GM12878 (cell line): ENCODE measurements around the gene CXCL12.

Experiments used
- BHLHE40 ChIP-seq, 2 experiments: fragments of 450-650 bp in 1 of 2; IDR thresholded peaks; 2 replicates each; pipeline ENCODE4 v1.6.1; 2011 to 2017; ENCODE audit warnings: low read depth in 2 of 2, borderline replicate concordance in 1 of 2, improper control_type of control experiment in 1 of 2, low read length in 1 of 2, mild to moderate bottlenecking in 1 of 2
- E4F1 ChIP-seq: fragments of 450-650 bp; IDR thresholded peaks from 2 replicates; pipeline ENCODE4 v1.6.1; 2018; ENCODE audit warnings: borderline replicate concordance, mild to moderate bottlenecking; ENCODE audit not compliant: partially characterized antibody
- ESRRA ChIP-seq: IDR thresholded peaks from 2 replicates; pipeline ENCODE4 v1.6.1; 2012; ENCODE audit warnings: mild to moderate bottlenecking, low read length, improper control_type of control experiment
- EZH2 ChIP-seq: IDR thresholded peaks from 2 replicates; pipeline ENCODE4 v1.6.1; 2012; ENCODE audit warnings: low read depth, mild to moderate bottlenecking, control low read depth, inconsistent platforms, low read length, borderline replicate concordance; ENCODE audit not compliant: control insufficient read depth
- FOS ChIP-seq: IDR thresholded peaks from 3 replicates; pipeline ENCODE4 v1.6.1; 2011; ENCODE audit warnings: borderline replicate concordance; ENCODE audit not compliant: insufficient read length; ENCODE audit errors: extremely low read depth
- GABPA ChIP-seq: IDR thresholded peaks from 2 replicates; pipeline ENCODE4 v1.6.1; 2014; ENCODE audit warnings: antibody characterized with exemption, low read depth, mild to moderate bottlenecking, inconsistent platforms
- KDM1A ChIP-seq: fragments of 200-600 bp; sonication (generic); IDR thresholded peaks from 2 replicates; pipeline ENCODE4 v1.6.1; 2016; ENCODE audit warnings: borderline replicate concordance
- NRF1 ChIP-seq: conservative IDR thresholded peaks from 2 replicates; pipeline ENCODE4 v1.6.1; 2011; ENCODE audit warnings: mild to moderate bottlenecking, low read depth, low read length, improper control_type of control experiment
- RCOR1 ChIP-seq: conservative IDR thresholded peaks from 2 replicates; pipeline ENCODE4 v1.6.1; 2012; ENCODE audit warnings: low read depth, low read length, improper control_type of control experiment
- SRF ChIP-seq, 2 experiments: IDR thresholded peaks; 2 replicates each; pipeline ENCODE4 v1.6.1; 2011; ENCODE audit warnings: low read depth in 2 of 2, low read length in 2 of 2, mild to moderate bottlenecking in 1 of 2, moderate library complexity in 1 of 2
- TF ChIP-seq, protein P1 (sequence below), 3 experiments: IDR thresholded peaks in 2 of 3; conservative IDR thresholded peaks in 1 of 3; 2 replicates each; pipeline ENCODE4 v1.5.1; 2011; ENCODE audit warnings: low read depth in 3 of 3, low read length in 3 of 3, mild to moderate bottlenecking in 3 of 3, control low read depth in 2 of 3, moderate library complexity in 2 of 3, inconsistent platforms in 1 of 3, mixed read lengths in 1 of 3; ENCODE audit not compliant: control insufficient read depth in 2 of 3, insufficient read depth in 1 of 3; ENCODE audit errors: extremely low read depth in 1 of 3

DNA sequence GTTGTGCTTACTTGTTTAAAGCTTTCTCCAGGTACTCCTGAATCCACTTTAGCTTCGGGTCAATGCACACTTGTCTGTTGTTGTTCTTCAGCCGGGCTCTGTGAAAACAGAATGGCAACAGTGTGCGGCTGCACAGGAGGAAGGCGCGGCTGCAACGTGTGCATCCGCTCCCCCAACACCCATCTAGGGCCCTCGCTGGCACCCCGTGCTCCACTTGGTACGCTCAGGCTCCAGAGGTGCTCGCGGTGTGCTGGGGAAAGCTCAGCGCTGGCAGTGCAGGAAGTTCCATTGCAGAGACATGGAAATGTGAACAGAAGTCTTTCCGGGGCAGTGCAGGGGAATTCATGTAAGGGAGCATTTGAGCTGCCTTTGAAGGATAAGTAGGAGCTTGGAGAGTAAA is 6.3 kb downstream of the CXCL12 start:
- TF ChIP-seq BHLHE40 (IDR thresholded peaks at IDR 0.05; ENCODE audit: borderline replicate concordance in 1 of 2, low read depth in 2 of 2, low read length in 1 of 2): no peak
- no peak for TF ChIP-seq SRF (IDR thresholded peaks at IDR 0.05; ENCODE audit: low read depth in 2 of 2, low read length in 2 of 2)
- no peak for TF ChIP-seq KDM1A
- TF ChIP-seq E4F1: no peak
- TF ChIP-seq, protein P1, sequence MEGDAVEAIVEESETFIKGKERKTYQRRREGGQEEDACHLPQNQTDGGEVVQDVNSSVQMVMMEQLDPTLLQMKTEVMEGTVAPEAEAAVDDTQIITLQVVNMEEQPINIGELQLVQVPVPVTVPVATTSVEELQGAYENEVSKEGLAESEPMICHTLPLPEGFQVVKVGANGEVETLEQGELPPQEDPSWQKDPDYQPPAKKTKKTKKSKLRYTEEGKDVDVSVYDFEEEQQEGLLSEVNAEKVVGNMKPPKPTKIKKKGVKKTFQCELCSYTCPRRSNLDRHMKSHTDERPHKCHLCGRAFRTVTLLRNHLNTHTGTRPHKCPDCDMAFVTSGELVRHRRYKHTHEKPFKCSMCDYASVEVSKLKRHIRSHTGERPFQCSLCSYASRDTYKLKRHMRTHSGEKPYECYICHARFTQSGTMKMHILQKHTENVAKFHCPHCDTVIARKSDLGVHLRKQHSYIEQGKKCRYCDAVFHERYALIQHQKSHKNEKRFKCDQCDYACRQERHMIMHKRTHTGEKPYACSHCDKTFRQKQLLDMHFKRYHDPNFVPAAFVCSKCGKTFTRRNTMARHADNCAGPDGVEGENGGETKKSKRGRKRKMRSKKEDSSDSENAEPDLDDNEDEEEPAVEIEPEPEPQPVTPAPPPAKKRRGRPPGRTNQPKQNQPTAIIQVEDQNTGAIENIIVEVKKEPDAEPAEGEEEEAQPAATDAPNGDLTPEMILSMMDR (IDR thresholded peaks at IDR 0.05 in 2 of 3, conservative IDR thresholded peaks at IDR 0.05 in 1 of 3; ENCODE audit: control insufficient read depth in 2 of 3, extremely low read depth in 1 of 3, insufficient read depth in 1 of 3, low read depth in 3 of 3, low read length in 3 of 3): no peak
- no peak for TF ChIP-seq GABPA
- no peak for TF ChIP-seq NRF1
- no peak for TF ChIP-seq RCOR1
- no peak for TF ChIP-seq EZH2
- TF ChIP-seq ESRRA: no peak
- TF ChIP-seq FOS: no peak
